ENCODE data around the gene WIPF3. TPM values are rescaled to one million over a fixed set of nuclear protein-coding genes. Genes with fewer than 3 reads are reported as not detected.

WIPF3 gene
- total RNA-seq, 6 experiments from 2014 or later = not detected

GRCh38 chr7:29771081-29771816 is 35.1 kb upstream of the WIPF3 start:
- no peaks in the 10 kb centered on the region for H3K9me3 Mint-ChIP-seq
- H3K4me3 Mint-ChIP-seq = no peak overlapping the region
- no peaks in the 10 kb centered on the region for H3K4me1 Mint-ChIP-seq (ENCODE audit: low read depth)
- no peak for TF ChIP-seq CTCF (IDR thresholded peaks at IDR 0.05)
- no peak for DNase-seq
- H3K27ac Mint-ChIP-seq = no peak overlapping the region
- no peaks in the 10 kb centered on the region for H3K36me3 Mint-ChIP-seq (ENCODE audit: low read depth)
- peaks cover 3% of the 10 kb centered on the region; the same call in 1 of the 2 replicates for H3K27me3 Mint-ChIP-seq (ENCODE audit: insufficient read depth)

- peaks cover 15% of the 10 kb centered on the region for H3K27me3 Mint-ChIP-seq (ENCODE audit: insufficient read depth)
- TF ChIP-seq CTCF (IDR thresholded peaks at IDR 0.05) = no peak
- no peak overlapping the region for H3K27ac Mint-ChIP-seq
- no peaks in the 10 kb centered on the region for H3K4me1 Mint-ChIP-seq (ENCODE audit: low read depth)
- no peak overlapping the region for H3K4me3 Mint-ChIP-seq
- H3K36me3 Mint-ChIP-seq (ENCODE audit: low read depth) = no peaks in the 10 kb centered on the region
- DNase-seq = no peak
- no peaks in the 10 kb centered on the region for H3K9me3 Mint-ChIP-seq
Observed at GRCh38 chr7:29779017-29779416, 27.3 kb upstream of the WIPF3 start.

- no peak overlapping the region for H3K4me3 Mint-ChIP-seq
- no peak for TF ChIP-seq CTCF (IDR thresholded peaks at IDR 0.05)
- peaks cover 17% of the 10 kb centered on the region for H3K27me3 Mint-ChIP-seq (ENCODE audit: insufficient read depth)
- H3K4me1 Mint-ChIP-seq (ENCODE audit: low read depth) = no peaks in the 10 kb centered on the region
- no peak for DNase-seq
- no peaks in the 10 kb centered on the region for H3K36me3 Mint-ChIP-seq (ENCODE audit: low read depth)
- no peak overlapping the region for H3K27ac Mint-ChIP-seq
- no peaks in the 10 kb centered on the region for H3K9me3 Mint-ChIP-seq
Observed at GRCh38 chr7:29780346-29780745, 26.0 kb upstream of the WIPF3 start.

GRCh38 chr7:29783671-29784070 is 22.6 kb upstream of the WIPF3 start:
- no peak for TF ChIP-seq CTCF (IDR thresholded peaks at IDR 0.05)
- Mint-ChIP-seq H3K27me3 (ENCODE audit: insufficient read depth) (peaks cover 27% of the 10 kb centered on the region), H3K27ac (no peak overlapping the region), H3K9me3 (no peaks in the 10 kb centered on the region), H3K4me1 (ENCODE audit: low read depth) (no peaks in the 10 kb centered on the region), H3K36me3 (ENCODE audit: low read depth) (no peaks in the 10 kb centered on the region), H3K4me3 (no peak overlapping the region)
- no peak for DNase-seq

GRCh38 chr7:29793507-29793906 is 12.8 kb upstream of the WIPF3 start:
- Mint-ChIP-seq H3K36me3 (ENCODE audit: low read depth) (no peaks in the 10 kb centered on the region), H3K4me3 (no peak overlapping the region), H3K9me3 (no peaks in the 10 kb centered on the region), H3K4me1 (ENCODE audit: low read depth) (no peaks in the 10 kb centered on the region), H3K27ac (no peak overlapping the region), H3K27me3 (ENCODE audit: insufficient read depth) (peaks cover 5% of the 10 kb centered on the region)
- no peak for TF ChIP-seq CTCF (IDR thresholded peaks at IDR 0.05)
- no peak for DNase-seq

Measured in HFFc6 (cell line).